DND-41 (cell line): ENCODE measurements around the gene NEAT1.

Source experiments
- ATAC-seq: fragments of 200-7000 bp; cut with Tn5 transposase; 3 replicates; pipeline ENCODE4 v1.9.1; 2021; ENCODE audit warnings: low read depth; ENCODE audit not compliant: insufficient read depth
- DNase-seq: peaks from one replicate; pipeline ENCODE4 v3.0.0-alpha.2; 2020
- H2AFZ ChIP-seq: 2 replicates; pipeline ENCODE4 v1.6.0; 2012; ENCODE audit warnings: low read depth, low read length
- H3K27ac ChIP-seq: 2 replicates; pipeline ENCODE4 v1.5.1; 2012; ENCODE audit warnings: low read length, inconsistent platforms
- H3K27me3 ChIP-seq: fragments of 200-600 bp; sonication (generic); 2 replicates; pipeline ENCODE4 v1.6.0; 2012; ENCODE audit warnings: low read length, mild to moderate bottlenecking, inconsistent platforms; ENCODE audit not compliant: insufficient read depth, poor library complexity
- H3K36me3 ChIP-seq: 2 replicates; pipeline ENCODE4 v1.5.1; 2012; ENCODE audit warnings: low read length, inconsistent platforms; ENCODE audit not compliant: insufficient read depth
- H3K4me1 ChIP-seq: 2 replicates; pipeline ENCODE4 v1.5.1; 2012; ENCODE audit warnings: mild to moderate bottlenecking, low read length; ENCODE audit not compliant: insufficient read depth
- H3K4me2 ChIP-seq: 2 replicates; pipeline ENCODE4 v1.6.0; 2012; ENCODE audit warnings: mild to moderate bottlenecking, moderate library complexity, low read length, inconsistent platforms; ENCODE audit not compliant: insufficient read depth
- H3K4me3 ChIP-seq, 2 experiments: fragments of 200-600 bp in 1 of 2; shearing (Covaris generic) in 1 of 2; 2 replicates each; pipeline ENCODE4 v1.5.1; 2012 to 2016; ENCODE audit warnings: inconsistent platforms in 2 of 2, low read length in 2 of 2, mild to moderate bottlenecking in 2 of 2, low read depth in 1 of 2, moderate library complexity in 1 of 2
- H3K79me2 ChIP-seq: 2 replicates; pipeline ENCODE4 v1.6.0; 2012; ENCODE audit warnings: low read length, inconsistent platforms; ENCODE audit not compliant: insufficient read depth
- H3K9ac ChIP-seq: 2 replicates; pipeline ENCODE4 v1.6.0; 2012; ENCODE audit warnings: low read depth, mild to moderate bottlenecking, inconsistent platforms, low read length, moderate library complexity
- H3K9me3 ChIP-seq: 2 replicates; pipeline ENCODE4 v1.5.1; 2012; ENCODE audit warnings: low read length, moderate library complexity, mild to moderate bottlenecking, inconsistent platforms; ENCODE audit not compliant: insufficient read depth, severe bottlenecking
- H4K20me1 ChIP-seq: 2 replicates; pipeline ENCODE4 v1.6.0; 2012; ENCODE audit warnings: low read length; ENCODE audit not compliant: insufficient read depth
- CTCF ChIP-seq: IDR thresholded peaks from 2 replicates; pipeline ENCODE4 v1.5.1; 2012; ENCODE audit warnings: borderline replicate concordance, low read length, moderate library complexity, mild to moderate bottlenecking; ENCODE audit not compliant: poor library complexity, severe bottlenecking; ENCODE audit errors: extremely low read depth
- EZH2 ChIP-seq: IDR thresholded peaks from 3 replicates; pipeline ENCODE4 v1.6.1; 2012; ENCODE audit warnings: borderline replicate concordance, low read depth, mild to moderate bottlenecking, moderate library complexity, low read length, inconsistent platforms; ENCODE audit not compliant: severe bottlenecking

The NEAT1 gene

GRCh38 chr11:65415499-65416340 lies 6.9 kb upstream of the NEAT1 start:
- ATAC-seq, result no peak
- no peaks in the 10 kb centered on the region for H3K9me3 ChIP-seq
- no peaks in the 10 kb centered on the region for H4K20me1 ChIP-seq
- peaks cover 25% of the 10 kb centered on the region for H3K36me3 ChIP-seq
- DNase-seq, result no peak
- peak overlapping the region; percentile 51; the same call in 1 of the 2 replicates for H2AFZ ChIP-seq
- peak overlapping the region in 1 of 2 experiments; percentile 50; a peak in 2 of 4 replicates for H3K4me3 ChIP-seq
- peaks cover 44% of the 10 kb centered on the region for H3K79me2 ChIP-seq
- H3K27ac ChIP-seq, result peak overlapping the region; percentile 99; the same call in 1 of the 2 replicates
- no peaks in the 10 kb centered on the region for H3K27me3 ChIP-seq
- peak overlapping the region; percentile 98 for H3K9ac ChIP-seq
- peaks cover 51% of the 10 kb centered on the region for H3K4me1 ChIP-seq
- TF ChIP-seq CTCF (no peak), EZH2 (no peak)
- peak overlapping the region; percentile 86 for H3K4me2 ChIP-seq

GRCh38 chr11:65416341-65416824 lies 6.2 kb upstream of the NEAT1 start:
- ATAC-seq, result peak; percentile 62
- H3K9me3 ChIP-seq, result no peaks in the 10 kb centered on the region
- H3K9ac ChIP-seq, result peak overlapping the region; percentile 98
- peak overlapping the region in 1 of 2 experiments; percentile 50; a peak in 2 of 4 replicates for H3K4me3 ChIP-seq
- H3K27ac ChIP-seq, result peak overlapping the region; percentile 99
- TF ChIP-seq CTCF (peak; percentile 99), EZH2 (no peak)
- DNase-seq, result peak; percentile 90
- no peaks in the 10 kb centered on the region for H4K20me1 ChIP-seq
- H3K4me1 ChIP-seq, result peaks cover 57% of the 10 kb centered on the region
- peaks cover 50% of the 10 kb centered on the region for H3K79me2 ChIP-seq
- no peaks in the 10 kb centered on the region for H3K27me3 ChIP-seq
- peak overlapping the region; percentile 86 for H3K4me2 ChIP-seq
- peaks cover 18% of the 10 kb centered on the region for H3K36me3 ChIP-seq
- H2AFZ ChIP-seq, result peak overlapping the region; percentile 54

- Histone ChIP-seq H3K9ac (peak overlapping the region; percentile 98), H3K9me3 (no peaks in the 10 kb centered on the region), H3K4me3 (peak overlapping the region in 1 of 2 experiments; percentile 50; a peak in 2 of 4 replicates), H3K27ac (peak overlapping the region; percentile 99), H3K4me2 (peak overlapping the region; percentile 86), H2AFZ (no peak overlapping the region), H3K4me1 (peaks cover 62% of the 10 kb centered on the region), H4K20me1 (no peaks in the 10 kb centered on the region), H3K79me2 (peaks cover 57% of the 10 kb centered on the region), H3K27me3 (no peaks in the 10 kb centered on the region), H3K36me3 (peaks cover 12% of the 10 kb centered on the region)
- DNase-seq (peak; percentile 64), ATAC-seq (no peak)
- TF ChIP-seq EZH2 (no peak), CTCF (no peak)
These were observed 5.5 kb upstream of the NEAT1 start for GRCh38 chr11:65416841-65417701.
